PC-3 (cell line): ENCODE measurements around the gene MRPL24. TPM values are rescaled to one million over a fixed set of nuclear protein-coding genes. Genes with fewer than 3 reads are reported as not detected.
A peak's percentile ranks its signal among the peaks of the same experiment; 100 is the strongest.

Experiments
- ATAC-seq: fragments of 200-7000 bp; cut with Tn5 transposase; 2 replicates; pipeline ENCODE4 v1.9.1; 2020; ENCODE audit warnings: mild to moderate bottlenecking, moderate library complexity
- BruUV-seq: library from RNA; stranded (reverse); fragments of 400-500 nt; replicated peaks from 2 replicates; lab custom pipeline; 2021; lab: Mats Ljungman, UMichigan
- CTCF ChIA-PET: fragments of 300-600 bp; sonication (Branson Sonifier 250); formaldehyde crosslinking; loops from one replicate; lab custom pipeline; 2022; ENCODE audit warnings: antibody characterized with exemption; lab: Charles Lee
- POLR2A ChIA-PET: fragments of 300-600 bp; sonication (Branson Sonifier 250); formaldehyde crosslinking; loops from one replicate; lab custom pipeline; 2022; ENCODE audit warnings: antibody characterized with exemption; ENCODE audit not compliant: unreplicated experiment; lab: Charles Lee
- DNase-seq: peaks from one replicate; pipeline ENCODE4 v3.0.0-alpha.2; 2015
- H2AFZ ChIP-seq: fragments of 300-600 bp; sonication (generic); 2 replicates; pipeline ENCODE4 v1.6.0; 2016; ENCODE audit warnings: antibody characterized with exemption, low read length
- H3F3A ChIP-seq: fragments of 300-600 bp; sonication (generic); one replicate; pipeline ENCODE4 v1.6.0; 2017; ENCODE audit warnings: antibody characterized with exemption, low read length, control low read depth, mild to moderate bottlenecking; ENCODE audit not compliant: unreplicated experiment
- H3K27ac ChIP-seq: fragments of 300-600 bp; sonication (generic); 2 replicates; pipeline ENCODE4 v1.5.1; 2016; ENCODE audit warnings: mild to moderate bottlenecking, low read length
- H3K27me3 ChIP-seq: fragments of 300-600 bp; sonication (generic); 2 replicates; pipeline ENCODE4 v1.6.1; 2016; ENCODE audit warnings: low read length, mixed read lengths
- H3K36me3 ChIP-seq: fragments of 300-600 bp; sonication (generic); 2 replicates; pipeline ENCODE4 v1.6.1; 2016; ENCODE audit warnings: low read depth, mixed run types, low read length, mixed read lengths
- H3K4me1 ChIP-seq: fragments of 300-600 bp; sonication (generic); 2 replicates; pipeline ENCODE4 v1.5.1; 2016; ENCODE audit warnings: low read length; ENCODE audit not compliant: insufficient read depth
- H3K4me2 ChIP-seq: fragments of 300-600 bp; sonication (generic); 2 replicates; pipeline ENCODE4 v1.6.0; 2016; ENCODE audit warnings: low read length
- H3K4me3 ChIP-seq: fragments of 300-600 bp; sonication (generic); 2 replicates; pipeline ENCODE4 v1.5.1; 2016; ENCODE audit warnings: mild to moderate bottlenecking, low read length, mixed read lengths
- H3K79me2 ChIP-seq: fragments of 300-600 bp; sonication (generic); 2 replicates; pipeline ENCODE4 v1.6.1; 2017; ENCODE audit warnings: low read length, mixed read lengths
- H3K9ac ChIP-seq: fragments of 300-600 bp; sonication (generic); 2 replicates; pipeline ENCODE4 v1.6.0; 2016; ENCODE audit warnings: mild to moderate bottlenecking, low read length
- H3K9me2 ChIP-seq: fragments of 300-600 bp; sonication (generic); replicated peaks from 2 replicates; pipeline ENCODE4 v1.6.1; 2016; ENCODE audit warnings: mixed run types, low read length, mixed read lengths
- H3K9me3 ChIP-seq: fragments of 300-600 bp; sonication (generic); 2 replicates; pipeline ENCODE4 v1.6.1; 2016; ENCODE audit warnings: low read length, mixed read lengths
- H4K20me1 ChIP-seq: fragments of 300-600 bp; sonication (generic); 2 replicates; pipeline ENCODE4 v1.6.1; 2016; ENCODE audit warnings: low read length, mixed read lengths
- CTCF ChIP-seq: fragments of 300-600 bp; sonication (generic); conservative IDR thresholded peaks from 2 replicates; pipeline ENCODE4 v1.5.1; 2017; ENCODE audit warnings: antibody characterized with exemption, low read depth, mild to moderate bottlenecking, low read length
- EZH2 ChIP-seq: fragments of 300-600 bp; sonication (generic); IDR thresholded peaks from one replicate; pipeline ENCODE4 v1.6.1; 2017; ENCODE audit warnings: antibody characterized with exemption, mild to moderate bottlenecking, low read length; ENCODE audit not compliant: unreplicated experiment
- EZH2phosphoT487 ChIP-seq: fragments of 300-600 bp; sonication (generic); IDR thresholded peaks from 2 replicates; pipeline ENCODE4 v1.6.1; 2018; ENCODE audit warnings: mild to moderate bottlenecking, antibody characterized with exemption, low read length, borderline replicate concordance
- intact Hi-C: fragments of 100-400 bp; cut with micrococcal nuclease; formaldehyde crosslinking; loops from 2 replicates; pipeline ENCODE4 v1.9.0; 2023
- total RNA-seq: library from RNA; depleted of rRNA; stranded (reverse); fragments of >200 nt; gene quantifications from 2 replicates; pipeline ENCODE4 v1.2.3, GENCODE V29; 2014

Gene MRPL24
- total RNA-seq, 1 experiment from 2014 or later = 275 TPM

GRCh38 chr1:156744344-156744743 is 3.5 kb upstream of the MRPL24 start:
- Histone ChIP-seq H3K36me3 (peaks cover 43% of the 10 kb centered on the region), H3K4me2 (no peak overlapping the region), H3K79me2 (peaks cover 68% of the 10 kb centered on the region), H3K9me3 (no peaks in the 10 kb centered on the region), H3K9me2 (no peaks in the 10 kb centered on the region), H3K4me3 (no peak overlapping the region), H3F3A (peaks cover 23% of the 10 kb centered on the region), H3K27me3 (no peaks in the 10 kb centered on the region), H3K9ac (no peak overlapping the region), H3K4me1 (peaks cover 54% of the 10 kb centered on the region), H4K20me1 (0 out of 2 replicates have a peak, but pooled peaks cover 5% of the 10 kb centered on the region), H2AFZ (no peak overlapping the region), H3K27ac (no peak overlapping the region)
- TF ChIP-seq CTCF = no peak
- no peak for TF ChIP-seq EZH2
- no peak for TF ChIP-seq EZH2phosphoT487
- CTCF ChIA-PET = interaction anchor here (0.7 kb wide), 1 partner anchor 55 kb away, joined by 6 read pairs; no protein-coding TSS in a partner anchor
- POLR2A ChIA-PET = no interaction called here
- intact Hi-C loops = no loop called here
- ATAC-seq (no peak), DNase-seq (no peak)
- no TSS peak for BruUV-seq

- no peak for TF ChIP-seq EZH2
- no peak for TF ChIP-seq EZH2phosphoT487
- no peak for TF ChIP-seq CTCF
- intact Hi-C loops = no loop called here
- ChIA-PET CTCF (no interaction called here), POLR2A (no interaction called here)
- DNase-seq (no peak), ATAC-seq (no peak)
- Histone ChIP-seq H3K4me1 (peaks cover 47% of the 10 kb centered on the region), H3K9me2 (no peaks in the 10 kb centered on the region), H4K20me1 (0 out of 2 replicates have a peak, but pooled peaks cover 5% of the 10 kb centered on the region), H3K79me2 (peaks cover 68% of the 10 kb centered on the region), H3F3A (peaks cover 23% of the 10 kb centered on the region), H3K4me3 (no peak overlapping the region), H3K27me3 (no peaks in the 10 kb centered on the region), H3K36me3 (peaks cover 40% of the 10 kb centered on the region), H2AFZ (no peak overlapping the region), H3K9me3 (no peaks in the 10 kb centered on the region), H3K9ac (no peak overlapping the region), H3K27ac (no peak overlapping the region), H3K4me2 (no peak overlapping the region)
- BruUV-seq = TSS peak; percentile 16
Observed at GRCh38 chr1:156743367-156744302, 2.7 kb upstream of the MRPL24 start.

GRCh38 chr1:156742801-156743200 is 1.9 kb upstream of the MRPL24 start:
- Histone ChIP-seq H3K79me2 (peaks cover 63% of the 10 kb centered on the region), H3K9me2 (no peaks in the 10 kb centered on the region), H3K27ac (no peak overlapping the region), H3K9ac (no peak overlapping the region), H2AFZ (no peak overlapping the region), H3K4me2 (no peak overlapping the region), H3K9me3 (no peaks in the 10 kb centered on the region), H3K4me1 (peaks cover 38% of the 10 kb centered on the region), H3F3A (peaks cover 23% of the 10 kb centered on the region), H3K4me3 (no peak overlapping the region), H4K20me1 (0 out of 2 replicates have a peak, but pooled peaks cover 5% of the 10 kb centered on the region), H3K27me3 (no peaks in the 10 kb centered on the region), H3K36me3 (peaks cover 46% of the 10 kb centered on the region)
- BruUV-seq = no TSS peak
- ChIA-PET CTCF (interaction anchor here (0.6 kb wide), 1 partner anchor 357 kb away, joined by 6 read pairs; no protein-coding TSS in a partner anchor), POLR2A (no interaction called here)
- ATAC-seq (no peak), DNase-seq (no peak)
- intact Hi-C loops = no loop called here
- no peak for TF ChIP-seq EZH2
- TF ChIP-seq EZH2phosphoT487 = no peak
- TF ChIP-seq CTCF = no peak
